Measurements from ENCODE around the gene OR2G3.

OR2G3 gene

GRCh38 chr1:247605286-247605685 lies at the start of gene OR2G3:
Gene OR2G3, plus strand, starts transcription at chr1:247605586. Its CDS starts 0 bp downstream, at chr1:247605586.
- DNase-seq = no peak

DNA sequence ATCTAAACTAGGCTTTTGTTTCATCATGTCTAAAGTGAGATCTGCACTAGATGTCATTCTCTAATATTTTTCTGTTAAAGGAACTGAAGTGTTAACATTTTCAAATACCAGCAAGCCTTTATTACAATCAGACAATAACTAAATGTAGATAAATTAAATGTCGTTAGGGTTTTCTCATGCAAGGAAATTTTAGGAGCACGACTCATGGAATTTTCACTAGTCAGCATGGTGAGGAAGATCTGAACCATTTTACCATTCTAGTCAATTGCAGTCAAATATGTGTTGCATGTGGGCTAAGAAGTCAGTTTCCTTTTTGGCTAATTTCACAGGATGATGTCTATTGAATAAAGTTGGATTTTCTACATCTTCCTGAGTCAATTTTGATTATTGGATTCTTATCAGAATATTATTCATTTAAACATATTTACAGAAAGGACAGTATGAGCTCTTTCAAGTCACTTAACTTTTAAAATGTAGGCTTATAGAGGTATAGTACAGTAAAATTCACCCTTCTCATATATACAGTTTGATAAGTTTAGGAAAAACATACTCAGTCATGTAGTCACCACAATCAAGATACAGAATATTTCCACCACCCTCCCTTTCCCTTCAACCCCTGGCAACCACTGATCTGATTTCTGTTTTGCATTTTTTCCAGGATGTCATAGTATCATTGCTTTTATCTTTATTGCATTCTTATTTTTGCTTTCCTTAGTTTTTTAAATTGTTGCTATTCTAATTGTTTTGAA lies 47.3 kb upstream of the OR2G3 start:
- no peak for DNase-seq

DNA sequence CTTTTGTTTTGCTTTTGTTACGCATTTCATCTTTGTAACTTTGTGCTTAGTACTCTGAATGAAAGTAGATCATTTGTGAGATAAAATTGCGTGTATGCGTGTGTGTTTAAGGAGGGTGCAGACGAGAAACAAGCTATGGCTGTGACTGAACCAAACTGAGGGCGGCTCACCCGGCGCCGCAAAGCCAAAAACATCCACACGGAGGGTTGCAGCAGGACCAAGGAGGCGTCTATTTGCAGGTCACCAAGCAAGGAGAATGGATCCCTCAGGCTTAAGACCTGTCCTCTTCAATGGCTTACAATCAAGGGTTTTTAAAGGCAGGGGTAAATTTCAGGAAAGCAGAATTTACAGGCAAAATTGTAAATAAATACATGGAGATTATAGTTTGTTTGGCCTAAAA lies 43.7 kb upstream of the OR2G3 start:
- no peak for DNase-seq

DNA sequence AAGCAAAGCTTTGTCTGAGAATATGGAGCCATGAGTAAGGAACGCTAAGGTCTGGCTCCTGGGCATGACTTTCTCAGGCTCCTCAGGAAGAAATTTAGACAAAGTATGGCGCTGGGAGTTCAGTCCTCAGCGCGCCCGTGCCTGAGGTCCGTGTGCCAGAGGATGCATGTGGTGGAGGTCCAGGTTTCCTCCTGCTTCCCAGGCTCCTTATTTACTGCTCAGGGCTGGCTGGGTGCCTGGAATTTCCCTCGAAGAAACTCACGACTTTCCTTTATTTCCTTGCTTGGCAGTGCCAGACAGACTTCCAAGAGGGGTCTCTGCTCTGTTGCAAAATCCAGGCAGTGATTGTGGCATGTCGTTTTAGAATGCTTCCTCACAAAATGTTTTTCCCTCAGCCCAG lies 43.2 kb upstream of the OR2G3 start:
- no peak for DNase-seq

DNA sequence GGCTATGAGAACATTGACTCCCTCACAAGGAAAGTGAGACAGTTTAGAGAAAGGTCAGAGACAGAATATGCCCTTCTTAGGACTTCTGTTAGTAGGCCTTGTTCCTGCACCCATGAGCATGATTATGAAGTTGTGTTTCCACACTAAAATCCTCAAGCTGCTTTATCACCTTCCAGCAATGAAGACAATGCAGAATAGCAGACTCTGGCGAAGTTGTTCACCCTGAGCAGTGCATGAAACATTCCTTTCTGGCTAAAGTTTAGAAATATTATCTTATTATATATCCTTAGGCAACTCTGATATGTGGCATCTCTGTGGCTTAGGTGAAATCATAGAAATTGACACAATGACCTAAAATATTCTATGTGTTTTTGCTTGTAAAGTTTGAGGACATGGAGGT lies 31.1 kb upstream of the OR2G3 start:
- DNase-seq = no peak

GRCh38 chr1:247574664-247575063 lies 30.7 kb upstream of the OR2G3 start:
- DNase-seq = no peak

GRCh38 chr1:247576514-247576913 lies 28.9 kb upstream of the OR2G3 start:
- DNase-seq = no peak

DNA sequence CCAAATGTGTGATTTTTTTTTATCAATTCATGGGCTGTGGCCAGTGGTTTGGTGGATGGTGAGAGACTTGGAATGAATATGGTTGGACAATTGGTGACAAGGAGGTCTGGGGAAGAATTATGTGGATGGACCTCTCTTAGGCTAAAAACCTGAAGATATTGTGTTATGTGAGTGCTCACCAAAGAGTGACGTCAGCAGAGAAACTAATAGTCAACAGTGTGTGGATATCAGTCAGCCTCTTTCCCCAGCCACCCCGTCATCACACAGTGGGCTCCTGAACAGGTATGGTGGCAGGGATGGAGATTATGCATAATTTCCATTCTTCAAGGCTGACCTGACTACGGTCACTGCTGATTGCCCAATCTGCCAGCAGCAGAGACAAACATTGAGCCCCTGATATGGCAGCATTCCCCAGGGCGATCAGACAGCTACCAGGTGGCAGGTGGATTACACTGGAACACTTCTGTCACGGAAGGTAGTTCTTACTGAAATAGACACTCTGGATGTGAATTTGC lies 26.4 kb upstream of the OR2G3 start:
- no peak for DNase-seq

GRCh38 chr1:247588060-247588459 lies 17.3 kb upstream of the OR2G3 start, which contains the start of gene OR2G2:
Gene OR2G2, plus strand, starts transcription at chr1:247588360. Its CDS starts 0 bp downstream, at chr1:247588360.
- no peak for DNase-seq

DNA sequence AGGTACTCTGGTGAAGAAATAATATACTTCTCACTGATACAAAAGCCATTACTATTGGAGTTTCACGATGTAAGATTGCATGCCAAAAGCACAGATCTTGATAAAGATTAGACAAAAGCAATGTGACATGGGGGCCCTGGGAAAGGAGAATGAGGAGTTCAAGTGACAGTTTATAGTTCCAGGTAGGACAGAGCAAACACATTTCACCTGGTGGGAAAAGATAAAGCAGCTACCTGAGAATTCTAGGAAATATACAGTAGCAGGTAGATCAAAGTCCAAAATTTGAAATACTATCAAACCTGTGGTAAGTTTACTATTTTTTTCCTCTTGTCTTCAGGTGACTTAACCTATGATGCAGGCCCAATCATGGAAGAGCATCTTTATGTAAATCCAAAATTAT lies 8.0 kb downstream of the OR2G3 start:
- DNase-seq = no peak

- DNase-seq = no peak
Observed at GRCh38 chr1:247614625-247615024, 9.2 kb downstream of the OR2G3 start.

DNA sequence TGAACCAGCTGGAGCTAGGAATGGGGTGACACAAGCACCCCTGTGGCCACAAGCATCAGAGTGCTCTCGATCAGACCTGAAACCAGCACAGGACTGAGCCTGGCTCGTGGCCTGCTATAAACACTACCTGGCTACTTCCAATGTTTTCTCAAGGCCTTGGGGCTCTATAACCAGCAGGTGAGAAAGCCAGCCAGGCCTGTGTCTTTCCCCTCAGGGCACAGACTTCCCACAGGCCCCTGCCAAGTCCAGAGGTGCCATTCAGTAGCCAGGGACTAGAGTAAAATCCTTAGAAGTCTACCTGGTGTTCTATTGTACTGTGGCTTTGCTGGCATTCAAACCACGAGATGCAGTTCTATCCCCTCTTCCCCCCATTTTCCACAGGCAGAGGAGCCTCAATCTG lies 22.6 kb downstream of the OR2G3 start:
- no peak for DNase-seq

DNA sequence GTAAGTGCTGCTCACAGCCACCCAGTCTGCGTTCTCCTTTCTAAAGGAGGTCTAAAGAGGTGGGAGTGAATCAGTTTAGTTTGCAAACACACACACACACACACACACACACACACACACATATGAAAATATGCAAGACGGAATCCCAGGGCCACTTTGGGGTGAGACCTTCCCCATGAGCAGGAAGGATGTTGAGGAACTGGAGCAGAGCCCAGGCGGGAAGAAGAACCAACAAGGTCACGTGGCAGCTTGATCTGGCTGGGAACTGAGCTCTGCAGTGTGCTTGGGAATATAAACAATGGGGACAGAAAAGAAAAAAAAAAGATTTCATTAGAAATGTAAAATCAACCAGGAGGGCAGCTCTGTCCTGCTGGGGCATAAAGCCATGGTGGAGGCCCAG lies 32.6 kb downstream of the OR2G3 start:
- DNase-seq = peak; percentile 21

- no peak for DNase-seq
Observed at GRCh38 chr1:247638781-247639180, 33.4 kb downstream of the OR2G3 start.

GRCh38 chr1:247639381-247639981 lies 34.1 kb downstream of the OR2G3 start:
- DNase-seq = peak; percentile 70

- no peak for DNase-seq
Observed at GRCh38 chr1:247642742-247643141, 37.4 kb downstream of the OR2G3 start.

DNA sequence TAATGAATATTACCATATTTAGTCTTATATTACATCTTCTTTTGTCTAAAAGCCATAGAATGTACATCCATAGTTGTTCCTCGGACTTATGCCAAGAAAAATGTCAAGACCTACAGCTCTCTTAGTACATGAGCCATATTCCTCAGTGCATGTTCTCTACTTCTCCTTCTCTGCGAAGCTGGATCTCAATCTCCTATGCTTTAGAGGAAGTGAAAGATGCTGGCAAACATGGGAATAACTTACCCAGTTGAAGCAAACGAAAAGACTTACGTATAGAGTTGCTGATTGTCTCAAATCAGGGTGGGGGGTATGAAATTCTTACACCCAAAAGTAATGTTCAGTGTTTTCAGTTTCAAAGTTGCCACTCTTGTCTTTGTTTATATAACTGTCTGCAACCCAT lies 41.5 kb downstream of the OR2G3 start:
- no peak for DNase-seq

- DNase-seq = no peak
Observed at GRCh38 chr1:247647864-247648263, 42.5 kb downstream of the OR2G3 start.

DNA sequence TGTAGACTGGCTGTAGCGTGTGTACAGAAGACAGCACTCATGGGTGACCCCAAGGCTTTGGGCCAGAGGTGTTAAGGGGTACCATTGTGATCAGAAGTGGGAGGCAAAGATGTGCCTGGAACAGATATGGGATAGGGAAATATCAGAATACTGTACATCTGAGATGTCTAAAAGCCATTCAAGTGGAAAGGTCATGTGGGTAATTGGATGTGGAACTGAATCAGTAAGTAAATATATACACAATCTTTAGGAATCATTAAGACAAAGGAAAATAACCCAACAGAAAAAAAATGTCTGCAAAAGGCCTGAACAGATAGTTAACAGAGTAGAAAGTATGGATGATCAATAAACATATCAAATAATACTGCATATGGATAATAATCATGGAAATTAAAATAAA lies 47.7 kb downstream of the OR2G3 start:
- no peak for DNase-seq

Measured in right hindlimb (tissue), 1 donor.